GM18499 (cell line): ENCODE measurements around the gene PDE6B.
"Not testable (repeated sequence)": the region's sequence is repeated elsewhere in the genome, so short reads cannot be mapped to it uniquely, and the experiment has no call there.

Experiments
- ATAC-seq: cut with Tn5 transposase; IDR thresholded peaks from one replicate; pipeline ENCODE4 v1.9.1; 2021; ENCODE audit warnings: moderate number of reproducible peaks; ENCODE audit not compliant: insufficient read depth, unreplicated experiment

PDE6B gene

GRCh38 chr4:666822-667544 lies 41.6 kb downstream of the PDE6B start:
- ATAC-seq, result no peak

- ATAC-seq, result no peak
Measured at GRCh38 chr4:667545-667925, 42.2 kb downstream of the PDE6B start.

- ATAC-seq, result not testable (repeated sequence)
Measured at GRCh38 chr4:668219-668618, 42.8 kb downstream of the PDE6B start.

GRCh38 chr4:669806-670559 lies 44.6 kb downstream of the PDE6B start:
- ATAC-seq, result not testable (repeated sequence)

- no peak for ATAC-seq
Measured at GRCh38 chr4:671769-672168, 46.4 kb downstream of the PDE6B start.

GRCh38 chr4:673349-674091 lies 48.1 kb downstream of the PDE6B start:
- no peak for ATAC-seq

GRCh38 chr4:674172-675035 lies 49.0 kb downstream of the PDE6B start, which contains the start of the genes ATP5ME and MYL5:
Gene ATP5ME, minus strand, starts transcription at chr4:674276. Its CDS starts 29 bp downstream, at chr4:674247.
Gene MYL5, plus strand, starts transcription at chr4:674542. Its CDS starts 3,485 bp downstream, at chr4:678027.
- ATAC-seq, result peak; percentile 66

GRCh38 chr4:675036-675882 lies 49.9 kb downstream of the PDE6B start:
- ATAC-seq, result no peak

- ATAC-seq, result no peak
Measured at GRCh38 chr4:675980-676870, 50.9 kb downstream of the PDE6B start.

GRCh38 chr4:676871-677235 lies 51.5 kb downstream of the PDE6B start:
- ATAC-seq, result no peak

- no peak for ATAC-seq
Measured at GRCh38 chr4:677431-678293, 52.3 kb downstream of the PDE6B start.

GRCh38 chr4:678331-679103 lies 53.1 kb downstream of the PDE6B start:
- no peak for ATAC-seq

GRCh38 chr4:679104-679481 lies 53.7 kb downstream of the PDE6B start:
- ATAC-seq, result no peak

- ATAC-seq, result no peak
Measured at GRCh38 chr4:679629-680028, 54.3 kb downstream of the PDE6B start.

- no peak for ATAC-seq
Measured at GRCh38 chr4:680091-680490, 54.7 kb downstream of the PDE6B start.

- ATAC-seq, result no peak
Measured at GRCh38 chr4:680551-680927, 55.2 kb downstream of the PDE6B start.
